Loucy (cell line): ENCODE data around the gene OR2T34.

Source experiments
- H2AFZ ChIP-seq: fragments of 200-600 bp; sonication (generic); 2 replicates; pipeline ENCODE4 v1.6.0; 2016; ENCODE audit warnings: antibody characterized with exemption, mild to moderate bottlenecking, low read length, moderate library complexity
- H3F3A ChIP-seq: fragments of 200-600 bp; 2 replicates; pipeline ENCODE4 v1.6.0; 2016; ENCODE audit warnings: antibody characterized with exemption, low read depth, mild to moderate bottlenecking
- H3K27me3 ChIP-seq: fragments of 200-600 bp; sonication (generic); 2 replicates; pipeline ENCODE4 v1.6.1; 2014; ENCODE audit warnings: low read length, mild to moderate bottlenecking; ENCODE audit not compliant: insufficient read depth, poor library complexity, severe bottlenecking
- H3K36me3 ChIP-seq: fragments of 200-600 bp; sonication (generic); 2 replicates; pipeline ENCODE4 v1.6.1; 2016; ENCODE audit warnings: low read length; ENCODE audit not compliant: insufficient read depth
- H3K4me1 ChIP-seq: fragments of 200-600 bp; sonication (generic); 2 replicates; pipeline ENCODE4 v1.5.1; 2014; ENCODE audit warnings: low read length, mild to moderate bottlenecking; ENCODE audit not compliant: insufficient read depth, poor library complexity, severe bottlenecking
- H3K4me2 ChIP-seq: fragments of 200-600 bp; sonication (generic); 2 replicates; pipeline ENCODE4 v1.6.0; 2014; ENCODE audit warnings: antibody characterized with exemption, low read length, low read depth, mild to moderate bottlenecking; ENCODE audit not compliant: poor library complexity, severe bottlenecking
- H3K4me3 ChIP-seq: fragments of 200-600 bp; sonication (generic); 2 replicates; pipeline ENCODE4 v1.5.1; 2014; ENCODE audit warnings: low read length, mild to moderate bottlenecking, mixed read lengths; ENCODE audit not compliant: poor library complexity, severe bottlenecking
- H3K79me2 ChIP-seq: fragments of 200-600 bp; sonication (generic); 2 replicates; pipeline ENCODE4 v1.6.1; 2014; ENCODE audit warnings: low read length; ENCODE audit not compliant: insufficient read depth
- H3K9ac ChIP-seq: fragments of 200-600 bp; sonication (generic); 2 replicates; pipeline ENCODE4 v1.6.0; 2014; ENCODE audit warnings: mild to moderate bottlenecking, low read depth, low read length, moderate library complexity; ENCODE audit not compliant: poor library complexity, severe bottlenecking
- H3K9me2 ChIP-seq: fragments of 200-600 bp; sonication (generic); replicated peaks from 2 replicates; pipeline ENCODE4 v1.6.1; 2016; ENCODE audit warnings: low read depth, low read length, mixed read lengths
- H3K9me3 ChIP-seq: fragments of 200-600 bp; sonication (generic); 2 replicates; pipeline ENCODE4 v1.6.1; 2014; ENCODE audit warnings: mild to moderate bottlenecking, antibody characterized with exemption, low read length, low read depth; ENCODE audit not compliant: insufficient read depth
- H4K20me1 ChIP-seq: fragments of 200-600 bp; sonication (generic); 2 replicates; pipeline ENCODE4 v1.6.0; 2014; ENCODE audit warnings: antibody characterized with exemption, low read length, mild to moderate bottlenecking; ENCODE audit not compliant: insufficient read depth, poor library complexity, severe bottlenecking
- CTCF ChIP-seq: fragments of 200-600 bp; sonication (generic); conservative IDR thresholded peaks from 2 replicates; pipeline ENCODE4 v1.5.1; 2014; ENCODE audit warnings: mild to moderate bottlenecking, antibody characterized with exemption, low read length
- EZH2phosphoT487 ChIP-seq: fragments of 200-600 bp; IDR thresholded peaks from 2 replicates; pipeline ENCODE4 v1.6.1; 2018; ENCODE audit warnings: antibody characterized with exemption, mild to moderate bottlenecking, moderate library complexity, borderline replicate concordance

OR2T34 gene

GRCh38 chr1:248618119-248618518 lies 43.6 kb upstream of the OR2T34 start:
- no peaks in the 10 kb centered on the region for H3K9me3 ChIP-seq
- H3K36me3 ChIP-seq, result no peaks in the 10 kb centered on the region
- H2AFZ ChIP-seq, result no peak overlapping the region
- H4K20me1 ChIP-seq, result no peaks in the 10 kb centered on the region
- no peak overlapping the region for H3K4me3 ChIP-seq
- H3K79me2 ChIP-seq, result no peaks in the 10 kb centered on the region
- no peaks in the 10 kb centered on the region for H3F3A ChIP-seq
- no peak for TF ChIP-seq CTCF
- no peak for TF ChIP-seq EZH2phosphoT487
- H3K4me2 ChIP-seq, result no peak overlapping the region
- no peaks in the 10 kb centered on the region for H3K9me2 ChIP-seq
- no peaks in the 10 kb centered on the region for H3K27me3 ChIP-seq
- H3K4me1 ChIP-seq, result no peaks in the 10 kb centered on the region
- no peak overlapping the region for H3K9ac ChIP-seq

- Histone ChIP-seq H3K4me1 (no peaks in the 10 kb centered on the region), H3F3A (no peaks in the 10 kb centered on the region), H3K27me3 (no peaks in the 10 kb centered on the region), H3K79me2 (no peaks in the 10 kb centered on the region), H3K9me2 (no peaks in the 10 kb centered on the region), H2AFZ (no peak overlapping the region), H4K20me1 (no peaks in the 10 kb centered on the region), H3K4me2 (no peak overlapping the region), H3K9me3 (no peaks in the 10 kb centered on the region), H3K4me3 (no peak overlapping the region), H3K9ac (no peak overlapping the region), H3K36me3 (no peaks in the 10 kb centered on the region)
- no peak for TF ChIP-seq CTCF
- TF ChIP-seq EZH2phosphoT487, result no peak
These were observed 39.2 kb upstream of the OR2T34 start for GRCh38 chr1:248613742-248614141.

- Histone ChIP-seq H3K4me3 (no peak overlapping the region), H3K4me1 (no peaks in the 10 kb centered on the region), H2AFZ (no peak overlapping the region), H4K20me1 (no peaks in the 10 kb centered on the region), H3K9me2 (no peaks in the 10 kb centered on the region), H3K79me2 (no peaks in the 10 kb centered on the region), H3K9ac (no peak overlapping the region), H3K36me3 (no peaks in the 10 kb centered on the region), H3K4me2 (no peak overlapping the region), H3K9me3 (no peaks in the 10 kb centered on the region), H3F3A (no peaks in the 10 kb centered on the region), H3K27me3 (no peaks in the 10 kb centered on the region)
- TF ChIP-seq EZH2phosphoT487 (no peak), CTCF (no peak)
These were observed 37.4 kb upstream of the OR2T34 start for GRCh38 chr1:248611883-248612414.
